Parathyroid adenoma (tissue), 2 donors: ENCODE measurements around the gene TMEM132D.

Experiments used
- H2AFZ ChIP-seq: fragments of 300-600 bp; sonication (generic); one replicate; pipeline ENCODE4 v1.7.0; 2017; ENCODE audit warnings: antibody characterized with exemption, mild to moderate bottlenecking
- H3K27ac ChIP-seq: fragments of 300-600 bp; sonication (generic); one replicate; pipeline ENCODE4 v1.7.0; 2017
- H3K27me3 ChIP-seq: fragments of 300-600 bp; sonication (generic); one replicate; pipeline ENCODE4 v1.7.0; 2017; ENCODE audit warnings: low read length; ENCODE audit not compliant: control insufficient read depth, insufficient read depth
- H3K36me3 ChIP-seq: fragments of 300-600 bp; sonication (generic); one replicate; pipeline ENCODE4 v1.7.0; 2017; ENCODE audit warnings: low read length; ENCODE audit not compliant: control insufficient read depth, insufficient read depth
- H3K4me1 ChIP-seq: fragments of 300-600 bp; sonication (generic); one replicate; pipeline ENCODE4 v1.7.0; 2017; ENCODE audit warnings: control low read depth
- H3K4me2 ChIP-seq: fragments of 300-600 bp; sonication (generic); one replicate; pipeline ENCODE4 v1.7.0; 2017; ENCODE audit warnings: low read length
- H3K4me3 ChIP-seq: fragments of 300-600 bp; sonication (generic); one replicate; pipeline ENCODE4 v1.7.0; 2017; ENCODE audit warnings: low read depth, low read length
- H3K79me2 ChIP-seq: fragments of 300-600 bp; sonication (generic); one replicate; pipeline ENCODE4 v1.7.0; 2017; ENCODE audit warnings: control low read depth
- H3K9ac ChIP-seq: fragments of 300-600 bp; sonication (generic); one replicate; pipeline ENCODE4 v1.7.0; 2017; ENCODE audit warnings: mild to moderate bottlenecking
- H3K9me3 ChIP-seq: fragments of 300-600 bp; sonication (generic); one replicate; pipeline ENCODE4 v1.7.0; 2017; ENCODE audit warnings: low read length; ENCODE audit not compliant: control insufficient read depth
- TF ChIP-seq, protein P1 (sequence below): fragments of 300-600 bp; sonication (generic); IDR thresholded peaks from one replicate; pipeline ENCODE4 v1.7.0; 2017; ENCODE audit warnings: antibody characterized with exemption, mild to moderate bottlenecking
- donor health status: primary hyperparathyroidism.

TMEM132D gene

DNA sequence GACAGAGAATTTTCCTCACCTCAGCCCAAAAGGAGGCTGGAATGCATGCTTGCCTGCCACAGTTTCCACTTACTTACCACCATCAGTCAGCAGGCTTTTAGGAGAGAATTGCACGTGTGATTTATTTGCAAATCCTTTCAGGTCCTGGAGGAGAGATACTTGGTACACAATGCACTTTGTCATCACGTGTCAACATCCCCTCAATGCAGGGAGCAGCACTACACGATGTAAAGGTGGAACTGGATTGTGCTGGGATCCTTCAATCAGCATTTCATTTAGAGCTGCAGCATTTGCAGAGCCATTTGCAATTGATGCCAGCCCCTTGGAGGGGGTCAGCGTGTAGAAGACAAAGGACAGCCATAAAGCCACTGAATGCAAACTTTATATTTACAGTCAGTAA lies 832.5 kb downstream of the TMEM132D start:
- H3K4me2 ChIP-seq, result no peak overlapping the region
- no peaks in the 10 kb centered on the region for H3K79me2 ChIP-seq
- no peak overlapping the region for H3K4me3 ChIP-seq
- no peaks in the 10 kb centered on the region for H3K4me1 ChIP-seq
- no peak overlapping the region for H3K27ac ChIP-seq
- no peaks in the 10 kb centered on the region for H3K36me3 ChIP-seq
- no peaks in the 10 kb centered on the region for H3K9me3 ChIP-seq
- no peak overlapping the region for H2AFZ ChIP-seq
- H3K9ac ChIP-seq, result no peak overlapping the region
- TF ChIP-seq, protein P1, sequence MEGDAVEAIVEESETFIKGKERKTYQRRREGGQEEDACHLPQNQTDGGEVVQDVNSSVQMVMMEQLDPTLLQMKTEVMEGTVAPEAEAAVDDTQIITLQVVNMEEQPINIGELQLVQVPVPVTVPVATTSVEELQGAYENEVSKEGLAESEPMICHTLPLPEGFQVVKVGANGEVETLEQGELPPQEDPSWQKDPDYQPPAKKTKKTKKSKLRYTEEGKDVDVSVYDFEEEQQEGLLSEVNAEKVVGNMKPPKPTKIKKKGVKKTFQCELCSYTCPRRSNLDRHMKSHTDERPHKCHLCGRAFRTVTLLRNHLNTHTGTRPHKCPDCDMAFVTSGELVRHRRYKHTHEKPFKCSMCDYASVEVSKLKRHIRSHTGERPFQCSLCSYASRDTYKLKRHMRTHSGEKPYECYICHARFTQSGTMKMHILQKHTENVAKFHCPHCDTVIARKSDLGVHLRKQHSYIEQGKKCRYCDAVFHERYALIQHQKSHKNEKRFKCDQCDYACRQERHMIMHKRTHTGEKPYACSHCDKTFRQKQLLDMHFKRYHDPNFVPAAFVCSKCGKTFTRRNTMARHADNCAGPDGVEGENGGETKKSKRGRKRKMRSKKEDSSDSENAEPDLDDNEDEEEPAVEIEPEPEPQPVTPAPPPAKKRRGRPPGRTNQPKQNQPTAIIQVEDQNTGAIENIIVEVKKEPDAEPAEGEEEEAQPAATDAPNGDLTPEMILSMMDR, result no peak
- H3K27me3 ChIP-seq, result no peaks in the 10 kb centered on the region

DNA sequence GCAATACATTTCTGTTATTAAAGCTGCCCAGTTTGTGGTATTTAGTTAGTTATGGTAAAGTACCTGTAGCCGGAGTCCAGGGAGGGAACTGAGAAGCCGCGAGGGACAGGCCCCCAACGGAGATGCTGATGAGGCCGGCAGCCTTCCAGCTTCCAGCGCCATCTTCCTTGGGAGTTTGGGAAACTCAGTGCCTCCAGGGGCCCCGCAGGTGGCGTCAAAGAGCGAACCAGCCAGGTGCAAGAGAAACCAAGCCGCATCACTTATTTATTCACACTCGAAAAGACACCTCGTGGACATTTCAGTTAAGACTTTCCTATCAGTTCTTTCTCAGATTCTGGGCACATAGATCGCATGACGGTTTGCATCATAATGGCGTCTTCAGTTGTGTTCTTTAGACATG lies 833.9 kb downstream of the TMEM132D start:
- Histone ChIP-seq H2AFZ (no peak overlapping the region), H3K9me3 (no peaks in the 10 kb centered on the region), H3K9ac (no peak overlapping the region), H3K4me2 (no peak overlapping the region), H3K79me2 (no peaks in the 10 kb centered on the region), H3K27ac (no peak overlapping the region), H3K36me3 (no peaks in the 10 kb centered on the region), H3K27me3 (peaks cover 3% of the 10 kb centered on the region), H3K4me3 (no peak overlapping the region), H3K4me1 (no peaks in the 10 kb centered on the region)
- TF ChIP-seq, protein P1, result no peak

DNA sequence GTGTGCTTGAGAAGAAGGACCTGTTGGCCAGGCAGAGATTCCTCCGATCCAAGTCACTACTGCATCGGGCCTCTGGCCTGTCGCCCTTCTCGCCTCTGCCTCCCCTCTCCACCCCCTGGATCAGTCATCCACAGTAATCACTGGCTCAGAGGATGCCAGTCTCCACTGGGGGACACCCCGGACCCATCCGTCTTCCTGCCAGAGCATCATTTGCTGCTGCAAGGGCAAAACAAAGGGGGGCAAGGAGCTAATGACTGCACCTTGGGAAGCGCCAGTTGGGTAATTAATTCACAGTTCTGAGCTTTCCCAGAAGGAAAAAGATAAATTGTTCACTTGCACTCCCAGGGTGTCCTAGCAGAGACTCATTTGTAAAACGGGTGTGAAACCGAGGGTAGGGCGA lies 835.1 kb downstream of the TMEM132D start:
- Histone ChIP-seq H3K9me3 (no peaks in the 10 kb centered on the region), H3K4me3 (no peak overlapping the region), H3K79me2 (no peaks in the 10 kb centered on the region), H3K9ac (no peak overlapping the region), H2AFZ (no peak overlapping the region), H3K4me1 (no peaks in the 10 kb centered on the region), H3K36me3 (no peaks in the 10 kb centered on the region), H3K27me3 (peaks cover 3% of the 10 kb centered on the region), H3K27ac (no peak overlapping the region), H3K4me2 (no peak overlapping the region)
- TF ChIP-seq, protein P1, result no peak

- Histone ChIP-seq H3K27me3 (peaks cover 3% of the 10 kb centered on the region), H3K9me3 (no peaks in the 10 kb centered on the region), H3K4me3 (no peak overlapping the region), H3K79me2 (no peaks in the 10 kb centered on the region), H2AFZ (no peak overlapping the region), H3K36me3 (no peaks in the 10 kb centered on the region), H3K4me1 (no peaks in the 10 kb centered on the region), H3K27ac (no peak overlapping the region), H3K9ac (no peak overlapping the region), H3K4me2 (no peak overlapping the region)
- TF ChIP-seq, protein P1, result no peak
Measured at GRCh38 chr12:129067491-129067890, 836.3 kb downstream of the TMEM132D start.

DNA sequence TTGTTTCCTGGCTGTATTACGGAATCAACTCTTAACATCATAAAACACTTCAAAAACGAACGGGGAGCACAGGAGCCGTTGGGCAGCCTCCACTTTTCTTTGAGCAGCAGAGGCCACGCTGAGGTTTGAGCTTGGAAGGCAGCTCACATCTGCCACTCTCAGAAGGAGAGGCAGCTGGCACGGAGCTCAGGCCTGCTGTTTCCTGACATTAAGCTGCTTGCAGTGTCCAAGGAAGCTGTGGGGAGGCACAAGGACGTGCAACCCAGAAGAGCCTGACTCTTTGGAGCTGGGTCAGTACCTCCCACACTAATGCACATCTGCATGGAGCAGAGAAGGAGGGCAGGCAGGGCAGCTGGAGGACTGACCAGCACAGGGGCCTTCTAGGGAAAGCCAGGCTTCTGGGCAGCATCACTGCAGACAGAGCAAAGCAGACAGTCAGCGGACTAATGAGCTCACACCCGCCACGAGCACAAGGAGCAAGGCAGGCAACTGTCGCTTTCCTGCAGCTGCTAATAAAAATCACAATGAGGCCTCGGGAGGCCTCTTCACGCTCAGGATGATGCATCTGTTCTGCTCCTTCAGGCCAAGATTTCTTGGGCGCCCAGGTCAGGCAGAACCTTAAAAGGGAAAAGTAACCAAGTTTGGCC lies 839.5 kb downstream of the TMEM132D start:
- H3K27ac ChIP-seq, result no peak overlapping the region
- H3K27me3 ChIP-seq, result peaks cover 3% of the 10 kb centered on the region
- H2AFZ ChIP-seq, result no peak overlapping the region
- TF ChIP-seq, protein P1, result no peak
- no peak overlapping the region for H3K9ac ChIP-seq
- H3K36me3 ChIP-seq, result no peaks in the 10 kb centered on the region
- H3K4me2 ChIP-seq, result no peak overlapping the region
- H3K4me1 ChIP-seq, result no peaks in the 10 kb centered on the region
- H3K9me3 ChIP-seq, result no peaks in the 10 kb centered on the region
- H3K79me2 ChIP-seq, result no peaks in the 10 kb centered on the region
- no peak overlapping the region for H3K4me3 ChIP-seq
